ENCODE measurements around the gene LTB.

DNA sequence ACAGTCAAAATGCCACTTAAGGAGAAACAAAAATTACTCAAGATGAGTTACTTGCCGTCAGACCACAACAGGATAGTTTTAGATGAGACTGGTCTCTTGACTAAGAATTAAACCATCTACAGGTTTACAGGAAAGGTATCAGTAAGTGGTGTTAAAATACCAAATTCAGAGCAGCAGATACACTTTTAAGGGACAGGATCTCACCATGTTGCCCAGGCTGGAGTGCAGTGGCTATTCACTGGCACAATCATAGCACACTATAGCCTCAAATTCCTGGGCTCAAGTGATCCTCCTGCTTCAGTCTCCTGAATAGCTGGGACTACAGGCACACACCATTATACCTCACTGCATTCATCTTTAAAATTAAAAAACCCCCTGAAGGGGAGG is 48.8 kb downstream of the LTB start:
- TF ChIP-seq ZNF274 (IDR thresholded peaks at IDR 0.05; ENCODE audit: low read depth, low read length): no peak
- TF ChIP-seq YY1 (IDR thresholded peaks at IDR 0.05; ENCODE audit: insufficient read depth, insufficient read length): no peak
